Measurements from ENCODE around the gene ISYNA1. TPM values are rescaled to one million over a fixed set of nuclear protein-coding genes. Genes with fewer than 3 reads are reported as not detected.

Gene ISYNA1
- total RNA-seq, 1 donor from 2014 or later = 18.3 TPM

DNA sequence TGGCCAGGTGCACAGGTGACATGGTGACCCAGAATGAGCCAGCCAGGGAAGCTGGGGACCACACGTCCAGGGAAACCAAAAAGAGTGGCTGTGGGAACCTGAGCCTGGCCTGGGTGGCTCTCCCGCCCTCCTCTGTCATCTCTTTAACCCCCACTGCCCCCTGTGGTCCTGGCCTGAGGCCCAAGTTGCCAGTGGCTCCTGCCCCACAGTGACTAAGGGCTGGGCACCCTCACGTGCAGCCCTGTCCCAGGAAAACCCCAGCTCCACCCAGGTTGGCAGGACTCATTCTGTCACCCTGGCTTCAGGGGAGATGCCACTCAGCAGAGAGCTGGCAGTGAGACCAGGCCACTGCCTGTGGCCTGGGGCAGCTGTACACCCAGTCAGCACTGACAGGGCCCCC is 30.6 kb upstream of the ISYNA1 start:
- DNase-seq (ENCODE audit: low spot score) = no peak

- DNase-seq (ENCODE audit: low spot score) = no peak
Measured at GRCh38 chr19:18467978-18468377, 30.0 kb upstream of the ISYNA1 start.

- no peak for DNase-seq (ENCODE audit: low spot score)
Measured at GRCh38 chr19:18466354-18466753, 28.4 kb upstream of the ISYNA1 start.

GRCh38 chr19:18465964-18466339 is 28.0 kb upstream of the ISYNA1 start:
- DNase-seq (ENCODE audit: low spot score) = no peak

DNA sequence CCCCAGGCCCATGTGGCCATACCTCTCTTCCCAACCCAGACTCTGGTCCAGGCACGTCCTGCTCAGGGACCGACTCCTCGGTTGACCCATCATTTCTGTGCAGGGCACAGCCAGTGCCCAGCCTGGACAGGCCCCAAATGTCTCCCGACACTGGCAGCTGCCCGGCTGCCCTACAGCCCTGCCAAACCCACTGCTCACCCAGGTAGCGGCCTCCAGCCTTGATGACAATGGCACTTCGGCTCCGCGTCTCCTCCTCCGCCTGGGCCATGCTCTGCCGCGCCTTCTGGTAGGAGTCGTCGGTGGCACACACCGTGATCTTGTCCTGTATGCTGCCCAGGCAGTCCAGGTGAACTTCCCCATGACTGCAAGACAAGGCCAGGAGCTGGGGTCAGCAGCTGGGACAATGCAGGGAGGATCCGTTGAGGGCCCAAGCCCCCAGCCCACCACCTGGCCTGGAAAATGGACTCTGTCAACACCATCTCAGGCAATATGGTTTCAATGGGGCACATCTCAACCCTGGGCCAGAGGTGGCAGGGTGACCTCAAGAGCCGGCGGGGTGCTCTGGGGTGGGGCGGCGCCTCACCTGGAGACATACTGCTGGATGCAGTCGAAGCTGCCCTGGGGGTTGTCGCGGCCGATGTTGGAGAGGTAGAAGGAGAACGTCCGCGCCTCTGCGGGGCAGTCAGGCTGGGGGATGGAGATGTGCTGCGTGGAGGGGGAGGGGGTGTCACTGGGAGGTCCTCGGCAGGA is 27.5 kb upstream of the ISYNA1 start:
- DNase-seq (ENCODE audit: low spot score) = no peak

DNA sequence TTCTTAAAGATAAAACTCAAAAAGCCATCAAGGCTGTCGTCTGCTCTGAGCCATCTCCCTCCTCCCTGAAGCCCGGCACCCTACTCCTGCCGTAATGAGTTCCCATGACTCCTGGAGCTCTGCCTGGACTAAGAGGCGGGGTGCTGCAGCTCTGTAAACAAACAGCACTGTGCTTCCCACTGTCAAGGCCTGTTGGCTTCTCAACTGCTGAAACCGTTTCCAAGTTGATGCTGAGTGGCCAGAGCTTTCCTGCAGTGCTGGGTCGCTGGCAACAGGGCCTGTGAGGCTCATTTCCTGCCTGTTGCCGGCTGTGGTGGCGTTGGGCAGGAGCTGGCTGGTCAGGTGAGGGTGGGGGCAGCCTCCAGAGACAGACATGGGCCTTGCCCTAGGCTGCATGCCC is 26.7 kb upstream of the ISYNA1 start:
- DNase-seq (ENCODE audit: low spot score) = no peak

DNA sequence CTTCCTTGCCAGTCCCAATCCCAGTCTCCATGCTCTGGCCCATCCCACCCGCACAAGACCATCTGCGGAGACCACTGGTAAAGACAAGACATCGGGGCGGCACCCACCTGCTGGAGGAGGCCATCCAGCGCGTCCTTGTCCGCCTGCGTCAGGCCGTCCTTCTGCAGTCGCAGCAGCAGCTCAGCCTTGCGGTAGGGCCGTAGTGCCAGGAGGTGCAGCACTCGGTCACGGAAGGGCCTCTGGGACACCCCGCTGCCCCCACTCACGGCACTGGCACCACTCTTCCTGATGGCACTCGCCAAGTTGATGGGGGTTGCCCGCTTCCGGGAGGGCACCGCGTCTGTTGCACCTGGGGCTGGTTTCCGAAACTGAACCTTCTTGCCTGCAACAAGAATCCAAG is 23.5 kb upstream of the ISYNA1 start:
- DNase-seq (ENCODE audit: low spot score) = no peak

DNA sequence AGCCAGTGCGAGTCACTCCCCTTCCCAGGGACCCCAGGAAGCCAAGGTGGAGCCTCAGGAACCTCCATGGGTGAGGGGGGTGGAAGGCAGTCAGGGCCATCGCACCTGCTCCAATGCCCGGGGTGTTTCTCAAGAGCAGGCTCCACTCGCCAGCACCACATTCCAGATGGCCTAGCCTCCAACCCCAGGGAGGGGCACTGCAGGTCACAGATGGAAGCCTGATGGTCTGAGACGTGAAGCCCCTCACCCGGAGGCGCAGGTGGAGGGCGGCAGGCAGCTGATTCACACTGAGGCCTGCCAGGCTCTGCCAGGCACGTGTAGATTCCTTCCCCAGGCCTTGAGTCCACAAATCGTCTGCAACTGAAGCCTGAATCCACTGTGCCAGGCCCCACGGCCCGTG is 23.0 kb upstream of the ISYNA1 start:
- DNase-seq (ENCODE audit: low spot score) = no peak

DNA sequence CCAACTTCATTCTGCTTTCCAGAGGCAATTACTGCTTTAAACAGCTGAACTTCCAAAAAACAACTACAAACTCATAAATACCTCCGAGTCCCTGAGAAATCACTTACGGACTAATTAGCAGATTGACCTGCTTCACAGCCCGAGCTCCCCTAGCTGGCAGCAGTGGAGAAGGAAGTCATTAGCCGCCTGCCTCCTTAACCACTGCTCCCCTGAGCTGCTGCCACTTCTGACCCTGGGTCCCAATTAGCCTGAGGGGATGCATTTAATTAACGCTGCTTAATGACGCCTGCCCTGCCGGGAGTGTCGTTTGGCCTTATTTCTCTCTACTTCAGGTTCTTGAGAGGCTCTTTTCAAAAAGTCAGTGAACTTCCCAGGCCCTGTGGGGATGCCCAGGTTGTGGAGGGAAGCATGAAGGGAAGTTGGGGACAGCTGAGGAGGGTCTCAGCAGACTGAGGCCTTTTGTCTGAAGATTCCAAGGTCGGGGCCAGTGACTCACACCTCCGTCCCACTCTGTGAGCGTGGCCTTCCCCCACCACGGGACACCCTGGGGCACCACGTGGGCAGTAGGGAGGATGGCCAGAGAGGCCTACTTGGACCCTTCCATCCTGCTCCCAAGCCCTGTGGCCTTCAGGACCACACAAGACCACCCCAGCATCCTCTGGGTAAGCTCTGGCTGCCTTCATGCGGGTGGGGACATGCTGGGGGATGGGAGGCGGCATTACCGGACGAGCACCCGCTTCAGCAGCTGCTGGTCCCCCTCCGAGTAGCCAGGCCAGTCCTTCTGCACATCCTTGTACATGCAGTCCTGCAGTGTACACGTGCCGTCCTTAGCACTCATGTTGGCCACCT is 19.8 kb upstream of the ISYNA1 start:
- no peak for DNase-seq (ENCODE audit: low spot score)

GRCh38 chr19:18456974-18457373 is 19.0 kb upstream of the ISYNA1 start:
- no peak for DNase-seq (ENCODE audit: low spot score)

DNA sequence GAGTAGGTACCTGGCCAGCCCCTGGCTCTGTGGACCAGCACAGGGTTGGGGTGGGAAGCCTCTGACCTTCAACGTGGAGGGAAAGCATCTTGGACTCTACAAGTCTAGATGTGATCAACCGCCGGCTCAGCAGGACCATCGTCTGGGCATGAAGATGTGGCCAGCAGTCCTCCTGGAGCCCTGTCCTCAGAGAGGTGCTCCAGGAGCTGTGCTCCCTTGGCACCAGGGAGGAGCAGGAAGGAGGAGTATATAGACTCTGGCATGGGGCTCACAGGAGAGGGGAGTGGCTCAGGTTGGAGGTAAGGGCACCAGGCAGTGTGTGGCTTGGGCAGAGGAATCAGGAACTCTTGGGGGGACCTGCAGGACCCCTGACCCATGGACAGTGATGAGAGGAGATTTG is 18.3 kb upstream of the ISYNA1 start:
- DNase-seq (ENCODE audit: low spot score) = no peak

GRCh38 chr19:18453269-18454024 is 15.5 kb upstream of the ISYNA1 start:
- DNase-seq (ENCODE audit: low spot score) = no peak

GRCh38 chr19:18452386-18452785 is 14.5 kb upstream of the ISYNA1 start:
- no peak for DNase-seq (ENCODE audit: low spot score)

DNA sequence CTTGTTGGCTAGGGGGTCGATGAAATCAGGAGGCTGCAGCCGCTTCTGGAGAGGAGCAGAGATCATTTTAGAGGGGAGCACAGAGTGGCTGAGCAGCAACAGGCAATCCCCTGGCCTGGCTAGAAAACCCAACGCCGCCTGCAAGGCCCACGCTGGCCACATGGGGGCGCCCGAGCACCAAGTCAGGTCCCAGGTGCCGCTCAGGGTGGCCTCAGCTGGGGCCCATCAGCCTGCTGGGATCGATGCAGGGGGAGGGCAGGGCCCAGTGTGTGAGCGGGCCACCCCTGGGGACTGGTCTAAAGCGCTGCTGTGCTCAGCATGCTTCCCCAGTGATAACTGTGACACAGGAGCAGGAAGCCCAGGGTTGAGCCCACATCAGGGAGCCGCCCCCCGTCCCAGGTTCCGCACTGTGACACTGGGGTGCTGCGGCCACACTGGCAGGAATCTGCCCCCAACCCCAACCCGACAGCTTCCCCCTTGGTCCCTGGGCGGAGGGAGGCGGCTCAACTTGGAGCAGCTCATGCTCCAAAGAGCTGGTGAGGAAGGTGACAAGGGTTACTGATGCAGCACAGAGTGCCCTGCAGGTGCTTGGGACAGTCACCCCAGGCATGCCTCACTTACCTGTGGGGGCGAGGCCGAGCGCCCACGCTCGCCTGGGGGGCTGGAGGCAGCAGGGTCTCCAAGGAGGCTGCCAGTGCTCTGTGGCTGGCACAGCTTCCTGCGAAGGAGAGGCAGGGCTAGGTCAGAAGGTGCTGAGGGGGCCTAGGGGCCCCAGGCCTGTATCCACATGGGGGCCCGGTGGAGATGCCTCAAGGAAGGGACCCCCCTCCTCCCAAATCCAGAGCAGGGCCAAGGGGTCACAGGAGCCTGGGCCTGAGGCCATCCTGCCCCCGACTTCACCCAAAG is 13.3 kb upstream of the ISYNA1 start:
- DNase-seq (ENCODE audit: low spot score) = no peak

DNA sequence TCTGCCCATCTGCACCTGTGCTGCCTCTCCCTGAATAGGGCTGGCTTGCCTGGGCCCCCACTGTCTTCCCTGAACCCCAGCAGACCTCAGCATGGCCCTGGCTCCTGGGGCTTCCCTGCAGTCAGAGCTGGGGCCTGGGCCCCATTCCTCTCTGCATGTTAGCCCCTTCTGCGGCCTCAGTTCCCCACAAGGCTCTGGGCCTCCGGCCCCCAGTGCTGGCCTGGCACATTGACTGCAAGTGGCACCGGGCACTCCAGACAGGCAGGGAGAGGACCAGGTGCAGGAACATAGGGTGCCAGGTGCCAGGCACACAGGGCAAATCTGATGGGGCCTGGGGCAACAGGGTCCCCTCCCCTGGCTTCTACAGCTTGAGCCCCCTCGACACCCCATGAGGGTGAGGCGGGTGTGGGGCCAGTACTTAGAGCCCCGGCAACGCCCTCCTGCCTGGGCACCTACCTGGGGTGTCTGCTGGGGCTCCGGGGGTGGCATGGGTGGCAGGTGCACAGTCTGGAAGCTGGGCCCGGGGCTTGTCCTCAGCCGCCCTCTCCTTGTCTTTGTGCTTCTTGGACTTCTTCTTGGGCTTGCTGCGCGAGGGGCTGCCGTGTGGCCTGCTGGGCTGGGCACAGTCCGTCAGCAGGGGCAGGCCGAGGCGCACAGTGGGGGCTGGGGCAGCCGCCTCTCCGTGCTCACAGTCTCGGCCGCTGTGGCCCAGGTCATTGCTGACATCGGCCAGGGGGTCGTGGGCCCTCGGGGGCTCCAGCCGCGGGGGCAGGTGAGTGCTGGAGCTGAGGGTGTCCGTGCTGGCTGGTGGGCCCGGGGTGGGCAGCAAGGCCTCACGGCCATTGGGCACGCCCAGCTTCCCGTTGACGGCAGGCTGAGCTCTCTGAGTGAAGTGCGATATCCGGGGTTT is 12.3 kb upstream of the ISYNA1 start:
- DNase-seq (ENCODE audit: low spot score) = no peak

GRCh38 chr19:18449552-18449951 is 11.6 kb upstream of the ISYNA1 start:
- DNase-seq (ENCODE audit: low spot score) = no peak

GRCh38 chr19:18446811-18447359 is 9.0 kb upstream of the ISYNA1 start:
- no peak for DNase-seq (ENCODE audit: low spot score)

- no peak for DNase-seq (ENCODE audit: low spot score)
Measured at GRCh38 chr19:18446145-18446810, 8.3 kb upstream of the ISYNA1 start.

Data from mesenteric fat pad (tissue), 1 donor.